Stimulated activated naive B cell treated with anti-CD40 and anti-IgM and Interleukin-4, amounts not matched to agents 10 μg/mL and 1 μg/mL and 100 μg/mL, for 72 hours (primary cell): ENCODE data around the gene SPPL2C.
A peak's percentile ranks its signal among the peaks of the same experiment; 100 is the strongest.

Source experiments
- ATAC-seq, 2 donors: fragments of 150-1000 bp; cut with Tn5 transposase; replicated peaks; 2 replicates each; pipeline ENCODE4 v1.10.0; 2021; ENCODE audit warnings: moderate library complexity in 1 of 2
- DNase-seq: peaks from one replicate; pipeline ENCODE4 v3.0.0; 2021
- H3K27ac Mint-ChIP-seq: one replicate; pipeline ENCODE4 v1.8.0; 2022; ENCODE audit warnings: mild to moderate bottlenecking, mixed read lengths
- H3K27me3 Mint-ChIP-seq, 2 donors: one replicate each; pipeline ENCODE4 v1.8.0; 2022; ENCODE audit warnings: mixed read lengths in 2 of 2
- H3K36me3 Mint-ChIP-seq, 2 donors: one replicate each; pipeline ENCODE4 v1.8.0; 2022; ENCODE audit warnings: mixed read lengths in 2 of 2, mild to moderate bottlenecking in 1 of 2
- H3K4me1 Mint-ChIP-seq, 2 donors: one replicate each; pipeline ENCODE4 v1.8.0; 2022; ENCODE audit warnings: mixed read lengths in 2 of 2, mild to moderate bottlenecking in 1 of 2
- H3K4me3 Mint-ChIP-seq, 2 donors: one replicate each; pipeline ENCODE4 v1.8.0; 2022; ENCODE audit warnings: mild to moderate bottlenecking in 2 of 2, mixed read lengths in 2 of 2, moderate library complexity in 1 of 2
- H3K9me3 Mint-ChIP-seq, 2 donors: one replicate each; pipeline ENCODE4 v1.8.0; 2022; ENCODE audit warnings: mixed read lengths in 2 of 2, mild to moderate bottlenecking in 1 of 2

The SPPL2C gene, protein sequence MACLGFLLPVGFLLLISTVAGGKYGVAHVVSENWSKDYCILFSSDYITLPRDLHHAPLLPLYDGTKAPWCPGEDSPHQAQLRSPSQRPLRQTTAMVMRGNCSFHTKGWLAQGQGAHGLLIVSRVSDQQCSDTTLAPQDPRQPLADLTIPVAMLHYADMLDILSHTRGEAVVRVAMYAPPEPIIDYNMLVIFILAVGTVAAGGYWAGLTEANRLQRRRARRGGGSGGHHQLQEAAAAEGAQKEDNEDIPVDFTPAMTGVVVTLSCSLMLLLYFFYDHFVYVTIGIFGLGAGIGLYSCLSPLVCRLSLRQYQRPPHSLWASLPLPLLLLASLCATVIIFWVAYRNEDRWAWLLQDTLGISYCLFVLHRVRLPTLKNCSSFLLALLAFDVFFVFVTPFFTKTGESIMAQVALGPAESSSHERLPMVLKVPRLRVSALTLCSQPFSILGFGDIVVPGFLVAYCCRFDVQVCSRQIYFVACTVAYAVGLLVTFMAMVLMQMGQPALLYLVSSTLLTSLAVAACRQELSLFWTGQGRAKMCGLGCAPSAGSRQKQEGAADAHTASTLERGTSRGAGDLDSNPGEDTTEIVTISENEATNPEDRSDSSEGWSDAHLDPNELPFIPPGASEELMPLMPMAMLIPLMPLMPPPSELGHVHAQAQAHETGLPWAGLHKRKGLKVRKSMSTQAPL

DNA sequence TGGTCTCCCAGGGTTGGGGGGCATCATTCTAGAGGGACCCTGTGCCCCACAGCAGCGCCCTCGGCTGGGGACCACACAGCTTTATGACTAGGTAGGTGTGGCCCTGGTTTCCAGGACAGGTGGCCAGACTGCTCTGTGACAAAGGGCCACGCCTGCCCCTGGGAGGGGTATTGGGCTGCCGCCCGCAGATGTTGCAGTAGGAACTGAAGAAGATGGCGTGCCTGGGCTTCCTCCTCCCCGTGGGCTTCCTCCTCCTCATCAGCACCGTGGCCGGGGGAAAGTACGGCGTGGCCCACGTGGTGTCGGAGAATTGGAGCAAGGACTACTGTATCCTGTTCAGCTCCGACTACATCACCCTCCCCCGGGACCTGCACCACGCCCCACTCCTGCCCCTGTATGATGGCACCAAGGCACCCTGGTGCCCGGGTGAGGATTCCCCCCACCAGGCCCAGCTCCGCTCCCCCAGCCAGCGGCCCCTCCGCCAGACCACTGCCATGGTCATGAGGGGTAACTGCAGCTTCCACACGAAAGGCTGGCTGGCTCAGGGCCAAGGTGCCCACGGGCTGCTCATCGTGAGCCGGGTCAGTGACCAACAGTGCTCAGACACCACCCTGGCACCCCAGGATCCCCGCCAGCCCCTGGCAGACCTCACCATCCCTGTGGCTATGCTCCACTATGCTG, at the start of gene SPPL2C:
Gene SPPL2C (plus strand): TSS at position 187 of the 681 bp plus-strand sequence. CDS start 26 bp downstream, at position 213.
- ATAC-seq (no peak), DNase-seq (no peak)
- H3K9me3 Mint-ChIP-seq, result no peaks in the 10 kb centered on the region
- no peak within 1 kb of the TSS for H3K27ac Mint-ChIP-seq
- no peaks in the 10 kb centered on the region for H3K4me1 Mint-ChIP-seq
- no peak within 1 kb of the TSS for H3K4me3 Mint-ChIP-seq
- peaks cover 16 to 24% of the 10 kb centered on the region in 2 donors for H3K27me3 Mint-ChIP-seq
- no peaks in the 10 kb centered on the region for H3K36me3 Mint-ChIP-seq

DNA sequence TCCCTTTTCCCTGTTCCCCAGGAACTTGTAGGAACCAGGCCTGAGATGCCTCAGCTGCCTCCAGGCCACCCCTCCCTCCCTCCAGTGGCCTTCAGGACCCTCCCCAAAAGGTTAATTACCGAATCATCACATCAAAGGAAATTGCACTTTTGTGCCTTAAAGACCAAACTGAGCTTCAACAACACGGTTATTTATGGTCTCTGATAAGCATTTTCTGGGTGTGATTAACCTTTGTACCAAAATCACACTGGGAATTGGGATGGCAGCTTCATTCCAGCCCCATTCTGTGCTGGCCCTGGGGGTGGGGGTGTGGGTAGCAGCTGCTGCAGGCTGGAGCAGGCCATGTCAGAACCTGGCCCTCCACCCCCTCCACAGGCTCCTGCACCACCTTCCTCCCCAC, 43.9 kb upstream of the SPPL2C start:
- Mint-ChIP-seq H3K4me3 (no peak overlapping the region), H3K36me3 (no peaks in the 10 kb centered on the region), H3K9me3 (no peaks in the 10 kb centered on the region), H3K4me1 (no peaks in the 10 kb centered on the region), H3K27me3 (peaks cover 51 to 79% of the 10 kb centered on the region in 2 donors), H3K27ac (no peak overlapping the region)
- DNase-seq, result no peak
- ATAC-seq, result no peak

DNA sequence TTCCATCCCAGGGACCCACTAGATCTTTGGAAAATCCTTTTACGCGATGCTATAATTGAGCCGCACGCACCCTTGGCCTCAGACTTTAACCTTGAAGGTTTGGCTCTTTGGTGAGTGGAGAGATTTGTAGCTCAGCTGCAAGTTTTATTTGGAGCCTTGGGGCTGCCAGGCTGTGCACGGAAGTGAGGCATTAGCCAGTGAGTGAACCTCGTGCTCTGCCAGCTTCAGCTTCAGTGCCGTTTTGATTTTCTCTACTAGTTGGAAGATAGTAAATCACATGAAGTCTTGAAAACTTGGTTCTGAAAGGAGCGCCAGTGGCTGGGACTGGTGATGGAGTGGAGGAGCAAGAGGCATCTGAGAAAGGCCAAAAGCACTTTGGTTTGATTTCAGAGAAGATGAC, 43.3 kb upstream of the SPPL2C start:
- no peaks in the 10 kb centered on the region for H3K9me3 Mint-ChIP-seq
- no peak overlapping the region for H3K4me3 Mint-ChIP-seq
- H3K36me3 Mint-ChIP-seq, result no peaks in the 10 kb centered on the region

DNA sequence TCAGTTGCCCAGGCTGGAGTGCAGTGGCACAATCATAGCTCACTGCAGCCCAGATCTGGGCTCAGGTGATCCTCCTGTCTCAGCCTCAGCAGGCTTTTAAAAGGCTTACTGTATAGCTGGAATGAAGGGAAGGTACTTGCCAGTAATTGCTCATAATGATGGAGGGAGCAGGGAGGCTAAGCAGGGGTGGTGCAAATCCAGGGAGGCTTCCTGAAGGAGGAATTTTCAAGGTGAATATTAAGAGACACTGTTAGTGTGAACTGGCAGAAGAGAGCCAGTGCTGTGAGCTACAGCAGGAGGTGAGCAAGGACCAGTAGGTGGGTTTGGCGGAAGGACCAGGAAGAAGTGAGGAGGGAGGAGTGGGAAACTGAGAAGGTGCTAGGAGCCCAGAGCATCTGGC, 35.8 kb upstream of the SPPL2C start:
- Mint-ChIP-seq H3K4me1 (peaks cover 0 to 4% of the 10 kb centered on the region in 2 donors), H3K36me3 (no peaks in the 10 kb centered on the region), H3K9me3 (no peaks in the 10 kb centered on the region), H3K27me3 (peaks cover 40 to 45% of the 10 kb centered on the region in 2 donors), H3K27ac (no peak overlapping the region), H3K4me3 (no peak overlapping the region)
- ATAC-seq (no peak), DNase-seq (no peak)

More for the DNA sequence above, 43.3 kb upstream of the SPPL2C start:
- Mint-ChIP-seq H3K27ac (no peak overlapping the region), H3K27me3 (peaks cover 53 to 79% of the 10 kb centered on the region in 2 donors), H3K4me1 (no peaks in the 10 kb centered on the region)
- no peak for DNase-seq
- no peak for ATAC-seq

DNA sequence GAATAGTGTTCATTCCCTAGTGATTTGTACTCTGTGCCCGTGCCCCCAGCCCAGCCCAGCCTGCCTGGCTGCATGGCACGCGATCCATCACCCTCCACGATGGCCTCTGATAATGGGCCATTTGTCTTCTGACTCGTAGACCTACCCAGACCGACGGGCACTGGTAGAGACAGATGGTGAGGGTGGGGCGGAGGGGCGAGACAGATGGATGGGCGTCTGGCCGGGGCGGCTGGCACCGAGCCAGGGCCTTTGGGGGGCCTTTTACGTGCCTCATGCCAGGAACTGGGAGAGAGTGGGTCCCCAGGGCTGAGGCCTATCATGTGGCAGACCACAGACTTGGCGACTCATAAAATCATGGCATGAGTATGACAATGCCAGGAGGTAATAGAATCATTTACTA, 35.2 kb upstream of the SPPL2C start:
- no peaks in the 10 kb centered on the region for H3K36me3 Mint-ChIP-seq
- H3K27ac Mint-ChIP-seq, result no peak overlapping the region
- H3K4me1 Mint-ChIP-seq, result peaks cover 0 to 4% of the 10 kb centered on the region in 2 donors
- peaks cover 34 to 45% of the 10 kb centered on the region in 2 donors for H3K27me3 Mint-ChIP-seq
- H3K9me3 Mint-ChIP-seq, result no peaks in the 10 kb centered on the region
- DNase-seq, result no peak
- no peak overlapping the region for H3K4me3 Mint-ChIP-seq
- no peak for ATAC-seq

DNA sequence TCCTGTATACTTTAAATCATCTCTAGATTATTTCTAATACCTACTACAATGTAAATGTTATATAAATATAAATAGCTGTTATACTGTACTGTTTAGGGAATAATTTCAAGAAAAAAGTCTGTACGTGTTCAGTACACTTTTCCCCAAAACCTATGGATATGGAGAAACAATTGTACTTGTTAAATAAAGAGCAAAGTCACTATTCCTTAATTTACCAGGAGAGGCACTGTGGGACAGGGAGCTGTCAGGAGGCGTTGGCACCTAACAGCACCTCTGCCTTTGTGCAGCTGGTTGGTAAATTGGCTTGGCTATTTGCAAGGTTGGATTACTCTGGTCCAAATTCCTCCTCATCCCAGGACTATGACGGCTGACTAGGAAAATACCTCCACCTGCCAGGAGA, 32.6 kb upstream of the SPPL2C start:
- Mint-ChIP-seq H3K36me3 (no peaks in the 10 kb centered on the region), H3K9me3 (no peaks in the 10 kb centered on the region), H3K27me3 (peaks cover 12 to 29% of the 10 kb centered on the region in 2 donors), H3K27ac (no peak overlapping the region), H3K4me3 (no peak overlapping the region), H3K4me1 (peaks cover 0 to 4% of the 10 kb centered on the region in 2 donors)
- ATAC-seq, result no peak
- no peak for DNase-seq

DNA sequence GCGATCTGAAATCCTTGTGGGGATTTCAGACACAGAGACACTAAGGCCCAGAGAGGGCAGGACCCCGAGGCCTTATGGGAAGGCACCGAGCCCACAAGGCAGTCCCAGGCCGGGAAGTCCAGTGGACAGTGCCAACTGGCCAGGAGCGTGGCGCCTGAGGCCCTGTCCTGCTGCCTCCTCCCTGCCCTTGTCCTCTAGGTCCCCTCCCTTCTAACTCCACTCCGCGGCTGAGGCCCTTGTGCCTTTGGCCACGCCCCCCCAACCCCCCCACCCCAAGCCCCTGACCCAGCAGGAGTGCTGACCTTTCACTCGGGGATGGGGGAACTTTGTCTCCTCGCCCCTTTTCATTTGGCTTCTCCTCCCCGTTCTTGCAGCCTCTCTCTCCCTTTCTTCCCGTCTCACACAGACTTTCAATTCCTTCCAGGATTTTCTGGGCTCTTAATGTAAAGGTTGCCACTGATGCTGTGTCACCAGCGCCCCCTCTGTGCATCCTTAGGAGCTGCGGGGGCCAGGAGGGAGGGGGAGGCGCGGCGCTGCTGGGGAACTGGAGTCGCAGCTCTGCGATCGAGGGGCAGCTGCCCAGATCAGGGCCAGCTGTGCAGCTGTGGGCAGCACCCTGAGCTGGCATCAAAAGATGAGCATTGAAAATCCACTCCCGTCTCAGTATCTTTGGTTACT, 31.5 kb upstream of the SPPL2C start:
- H3K4me1 Mint-ChIP-seq, result peaks cover 0 to 4% of the 10 kb centered on the region in 2 donors
- ATAC-seq (no peak), DNase-seq (no peak)
- H3K27ac Mint-ChIP-seq, result no peak overlapping the region
- H3K27me3 Mint-ChIP-seq, result peaks cover 10 to 31% of the 10 kb centered on the region in 2 donors
- H3K4me3 Mint-ChIP-seq, result no peak overlapping the region
- H3K36me3 Mint-ChIP-seq, result no peaks in the 10 kb centered on the region
- no peaks in the 10 kb centered on the region for H3K9me3 Mint-ChIP-seq

DNA sequence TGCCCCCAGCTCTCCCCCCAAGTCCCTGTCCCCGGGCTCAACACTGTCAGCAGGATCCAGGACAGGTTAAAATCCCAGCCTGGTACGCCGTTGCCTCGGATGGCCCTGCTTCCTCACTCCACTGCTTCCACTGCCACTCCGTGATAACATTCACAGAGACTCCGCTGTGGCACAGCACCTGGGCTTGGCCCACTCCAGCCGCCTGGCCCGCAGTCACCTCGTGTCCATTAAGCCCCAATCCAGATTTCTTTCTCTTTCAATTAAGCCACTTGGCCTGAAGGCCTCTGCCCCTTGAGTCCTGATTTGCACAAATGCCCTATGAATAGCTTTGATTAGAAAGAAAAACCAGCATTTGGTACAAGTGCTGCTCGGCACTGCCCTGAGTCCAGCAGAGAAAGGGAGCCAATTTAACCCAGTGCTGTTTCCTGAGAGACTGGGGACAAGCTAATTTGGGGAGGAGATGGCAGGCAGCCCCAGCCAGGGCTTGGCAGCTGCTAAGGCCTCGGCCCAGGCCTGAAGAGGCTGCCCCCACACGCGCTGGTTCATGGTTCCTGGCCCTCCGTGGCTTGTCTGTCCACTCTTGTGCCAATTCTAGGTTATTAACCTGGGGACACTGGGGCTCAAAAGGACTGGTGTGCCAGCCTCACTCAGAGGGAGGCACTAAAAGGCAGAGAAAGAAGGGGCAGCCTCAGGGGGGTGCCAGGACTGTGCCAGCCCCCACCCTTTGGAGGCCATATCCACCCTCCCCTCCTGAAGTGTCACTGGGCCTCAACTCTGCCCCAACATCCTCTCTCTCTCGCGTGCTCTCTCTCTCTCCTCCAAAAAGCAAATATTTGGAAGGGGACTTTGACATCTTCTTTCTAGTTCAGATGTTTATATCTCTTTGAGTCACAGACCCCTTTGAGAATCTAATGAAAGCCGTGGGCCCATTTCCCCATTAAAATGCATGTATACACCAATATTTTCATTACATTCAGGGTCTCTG, 29.8 kb upstream of the SPPL2C start:
- Mint-ChIP-seq H3K27ac (no peak overlapping the region), H3K36me3 (no peaks in the 10 kb centered on the region), H3K4me1 (peaks cover 0 to 4% of the 10 kb centered on the region in 2 donors), H3K4me3 (no peak overlapping the region), H3K9me3 (no peaks in the 10 kb centered on the region), H3K27me3 (peaks cover 10 to 39% of the 10 kb centered on the region in 2 donors)
- DNase-seq (no peak), ATAC-seq (no peak)

DNA sequence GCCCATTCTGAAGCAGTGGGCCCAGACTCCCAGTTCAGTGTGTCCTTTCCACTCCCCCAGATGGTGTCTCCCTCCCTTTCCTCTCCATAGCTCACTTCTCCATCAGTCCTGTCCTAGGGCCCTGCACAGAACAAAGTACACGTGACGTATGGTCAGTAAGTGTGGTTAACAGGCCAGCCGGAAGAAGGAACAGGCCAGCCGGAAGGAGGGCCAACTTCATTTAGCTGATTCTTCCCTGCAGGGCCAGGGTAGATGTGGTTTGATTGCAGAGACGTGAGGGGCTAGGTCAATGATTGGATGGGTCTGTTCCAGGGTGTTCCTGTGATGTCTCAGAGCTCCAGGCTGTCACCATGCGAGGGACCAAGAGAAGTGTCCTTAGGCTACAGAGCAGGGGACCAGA, 28.9 kb upstream of the SPPL2C start:
- Mint-ChIP-seq H3K27ac (no peak overlapping the region), H3K9me3 (no peaks in the 10 kb centered on the region), H3K36me3 (no peaks in the 10 kb centered on the region), H3K4me1 (peaks cover 0 to 8% of the 10 kb centered on the region in 2 donors), H3K4me3 (no peak overlapping the region), H3K27me3 (peaks cover 13 to 41% of the 10 kb centered on the region in 2 donors)
- DNase-seq (no peak), ATAC-seq (no peak)

DNA sequence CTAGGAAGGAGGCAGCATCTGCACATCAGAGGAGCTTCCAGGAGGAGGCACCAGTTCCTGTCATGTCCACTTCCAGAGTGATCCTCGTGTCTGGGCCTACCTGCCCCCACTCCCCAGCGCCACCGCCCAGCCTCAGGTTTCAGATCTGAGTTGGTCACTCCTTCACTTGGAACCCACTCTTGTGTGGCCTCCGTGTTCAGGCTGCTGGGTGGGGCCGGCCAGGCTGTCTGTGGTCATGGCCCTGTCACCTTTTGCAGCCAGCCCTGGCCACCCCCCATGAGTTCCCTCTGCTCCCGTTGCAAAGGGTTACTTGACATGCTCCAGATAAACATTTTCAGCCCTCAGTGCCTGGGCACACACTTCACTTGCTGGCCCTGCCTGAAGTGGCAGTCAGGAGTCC, 26.6 kb upstream of the SPPL2C start:
- no peaks in the 10 kb centered on the region for H3K9me3 Mint-ChIP-seq
- DNase-seq (no peak), ATAC-seq (no peak)
- no peak overlapping the region for H3K4me3 Mint-ChIP-seq
- no peaks in the 10 kb centered on the region for H3K36me3 Mint-ChIP-seq
- H3K27me3 Mint-ChIP-seq, result peaks cover 15 to 41% of the 10 kb centered on the region in 2 donors
- H3K27ac Mint-ChIP-seq, result no peak overlapping the region
- peaks cover 0 to 9% of the 10 kb centered on the region in 2 donors for H3K4me1 Mint-ChIP-seq

DNA sequence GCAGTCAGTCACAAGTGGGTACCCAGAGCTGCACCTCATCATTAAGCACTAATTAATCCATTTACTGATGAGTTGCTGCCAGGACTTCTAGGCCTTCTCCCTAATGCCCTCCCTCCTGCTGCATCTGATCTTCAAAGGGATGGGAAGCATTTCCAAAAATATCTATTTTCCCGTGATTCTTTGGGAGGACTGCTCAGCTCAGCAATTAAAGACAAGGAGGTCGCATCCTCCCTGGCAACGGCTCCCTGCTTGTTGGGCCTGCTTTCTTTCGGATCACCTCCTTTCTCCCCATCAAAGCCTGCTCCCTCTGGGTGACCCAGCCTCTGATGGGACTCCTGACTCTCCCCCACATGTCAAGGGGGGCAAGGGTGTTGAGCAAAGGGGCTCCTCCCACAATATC, 26.0 kb upstream of the SPPL2C start:
- no peak for ATAC-seq
- H3K27ac Mint-ChIP-seq, result no peak overlapping the region

DNA sequence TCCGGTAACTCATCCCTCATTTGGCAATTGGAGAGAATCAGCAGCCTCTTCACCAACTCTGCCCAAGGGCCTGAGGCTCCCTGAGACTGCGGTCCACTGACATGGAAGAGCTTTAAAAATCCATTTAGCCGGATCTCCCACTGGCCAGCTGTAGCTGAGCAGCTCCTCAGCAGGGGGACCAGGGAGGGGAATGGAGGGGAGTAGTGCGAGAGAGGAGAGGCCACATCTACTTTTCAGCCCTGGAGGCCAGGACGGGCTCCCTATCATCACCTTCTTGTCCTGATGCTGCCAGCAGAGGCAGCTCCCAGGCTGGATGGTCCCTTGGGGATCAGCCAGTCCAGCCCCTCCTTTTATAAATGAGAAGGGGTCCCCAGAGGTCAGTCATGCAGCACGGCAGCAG, 25.0 kb upstream of the SPPL2C start:
- Mint-ChIP-seq H3K4me1 (peaks cover 0 to 5% of the 10 kb centered on the region in 2 donors), H3K4me3 (no peak overlapping the region), H3K27ac (peak overlapping the region; percentile 27), H3K9me3 (no peaks in the 10 kb centered on the region), H3K27me3 (peaks cover 14 to 35% of the 10 kb centered on the region in 2 donors), H3K36me3 (no peaks in the 10 kb centered on the region)
- ATAC-seq, result no peak
- DNase-seq, result no peak

More for the DNA sequence above, 26.0 kb upstream of the SPPL2C start:
- Mint-ChIP-seq H3K4me3 (no peak overlapping the region), H3K27me3 (peaks cover 11 to 36% of the 10 kb centered on the region in 2 donors), H3K9me3 (no peaks in the 10 kb centered on the region), H3K36me3 (no peaks in the 10 kb centered on the region), H3K4me1 (peaks cover 0 to 5% of the 10 kb centered on the region in 2 donors)
- no peak for DNase-seq
